ENCODE data around the gene SLC25A25.

SLC25A25 gene

GRCh38 chr9:128078504-128079434 is 10.7 kb downstream of the SLC25A25 start:
- FAIRE-seq (no peak), DNase-seq (ENCODE audit: insufficient read length, low spot score) (no peak)
- TF ChIP-seq CTCF (IDR thresholded peaks at IDR 0.05; ENCODE audit: insufficient read depth, missing control alignments): no peak

- DNase-seq (ENCODE audit: insufficient read length, low spot score) (no peak), FAIRE-seq (no peak)
- TF ChIP-seq CTCF (IDR thresholded peaks at IDR 0.05; ENCODE audit: insufficient read depth, missing control alignments): no peak
These were observed 12.2 kb downstream of the SLC25A25 start for GRCh38 chr9:128080206-128080605.

GRCh38 chr9:128081056-128081455 is 13.0 kb downstream of the SLC25A25 start:
- FAIRE-seq (no peak), DNase-seq (ENCODE audit: insufficient read length, low spot score) (no peak)
- no peak for TF ChIP-seq CTCF (IDR thresholded peaks at IDR 0.05; ENCODE audit: insufficient read depth, missing control alignments)

- FAIRE-seq (no peak), DNase-seq (ENCODE audit: insufficient read length, low spot score) (no peak)
- no peak for TF ChIP-seq CTCF (IDR thresholded peaks at IDR 0.05; ENCODE audit: insufficient read depth, missing control alignments)
These were observed 14.1 kb downstream of the SLC25A25 start for GRCh38 chr9:128082151-128082550.

- no peak for TF ChIP-seq CTCF (IDR thresholded peaks at IDR 0.05; ENCODE audit: insufficient read depth, missing control alignments)
- DNase-seq (ENCODE audit: insufficient read length, low spot score) (no peak), FAIRE-seq (no peak)
These were observed 16.7 kb downstream of the SLC25A25 start for GRCh38 chr9:128084746-128085145.

GRCh38 chr9:128085943-128086342 is 17.9 kb downstream of the SLC25A25 start:
- FAIRE-seq: no peak
- no peak for DNase-seq (ENCODE audit: insufficient read length, low spot score)

More at GRCh38 chr9:128085943-128086342, 17.9 kb downstream of the SLC25A25 start:
- TF ChIP-seq CTCF (IDR thresholded peaks at IDR 0.05; ENCODE audit: insufficient read depth, missing control alignments): no peak
